Panc1 (cell line): ENCODE measurements around the gene SOX18. TPM values are rescaled to one million over a fixed set of nuclear protein-coding genes. Genes with fewer than 3 reads are reported as not detected.

Source experiments
- ATAC-seq: fragments of 200-7000 bp; cut with Tn5 transposase; 2 replicates; pipeline ENCODE4 v1.9.1; 2020; ENCODE audit warnings: mild to moderate bottlenecking, moderate library complexity
- BruUV-seq: library from RNA; stranded (reverse); fragments of 400-500 nt; replicated peaks from 2 replicates; lab custom pipeline; 2021; lab: Mats Ljungman, UMichigan
- CTCF ChIA-PET: fragments of 300-600 bp; sonication (Branson Sonifier 250); formaldehyde crosslinking; loops from one replicate; lab custom pipeline; 2022; ENCODE audit warnings: antibody characterized with exemption; lab: Charles Lee
- POLR2A ChIA-PET: fragments of 300-600 bp; sonication (Branson Sonifier 250); formaldehyde crosslinking; loops from one replicate; lab custom pipeline; 2022; ENCODE audit warnings: antibody characterized with exemption; lab: Charles Lee
- DNase-seq: peaks from one replicate; pipeline ENCODE4 v3.0.0-alpha.2; 2010; ENCODE audit warnings: low read depth, low spot score
- H3K27ac ChIP-seq: 2 replicates; pipeline ENCODE4 v1.5.1; 2011; ENCODE audit warnings: mild to moderate bottlenecking, low read length, inconsistent platforms
- H3K27me3 ChIP-seq: fragments of 200-500 bp; sonication (Bioruptor generic); 2 replicates; pipeline ENCODE4 v1.6.0; 2014; ENCODE audit warnings: low read length, inconsistent platforms; ENCODE audit not compliant: control insufficient read depth, insufficient read depth
- H3K36me3 ChIP-seq: fragments of 200-500 bp; sonication (Bioruptor generic); 2 replicates; pipeline ENCODE4 v1.5.1; 2014; ENCODE audit warnings: inconsistent platforms, mild to moderate bottlenecking, low read length, moderate library complexity; ENCODE audit not compliant: control insufficient read depth, insufficient read depth
- H3K4me1 ChIP-seq: 2 replicates; pipeline ENCODE4 v1.5.1; 2011; ENCODE audit warnings: inconsistent platforms, mild to moderate bottlenecking, low read length, moderate library complexity; ENCODE audit not compliant: control insufficient read depth, insufficient read depth
- H3K4me3 ChIP-seq, 2 experiments: 2 replicates each; pipeline ENCODE4 v1.5.1; 2011 to 2012; ENCODE audit warnings: low read depth in 2 of 2, low read length in 2 of 2, mild to moderate bottlenecking in 2 of 2, inconsistent platforms in 1 of 2, moderate library complexity in 1 of 2
- H3K9me3 ChIP-seq: fragments of 200-500 bp; sonication (Bioruptor generic); 2 replicates; pipeline ENCODE4 v1.5.1; 2014; ENCODE audit warnings: low read depth, mild to moderate bottlenecking, inconsistent platforms, low read length, moderate library complexity; ENCODE audit not compliant: control insufficient read depth, insufficient read depth
- POLR2AphosphoS5 ChIP-seq: IDR thresholded peaks from 2 replicates; pipeline ENCODE4 v1.6.1; 2012; ENCODE audit warnings: mild to moderate bottlenecking, low read depth, low read length, moderate library complexity
- SIN3A ChIP-seq: IDR thresholded peaks from 2 replicates; pipeline ENCODE4 v1.6.1; 2012; ENCODE audit warnings: low read depth, mild to moderate bottlenecking, low read length, moderate library complexity, borderline replicate concordance; ENCODE audit not compliant: insufficient read depth
- TCF7L2 ChIP-seq: IDR thresholded peaks from 2 replicates; pipeline ENCODE4 v1.6.1; 2011; ENCODE audit warnings: mild to moderate bottlenecking, low read depth, low read length, inconsistent platforms
- in situ Hi-C: cut with HindIII; loops from 2 replicates; pipeline ENCODE4 v1.10.0; 2016; ENCODE audit warnings: low sequenced_read_pairs, low pct_unique_long_range_greater_than_20kb
- intact Hi-C: fragments of 100-400 bp; cut with micrococcal nuclease; formaldehyde crosslinking; loops from one replicate; pipeline ENCODE4 v1.10.0; 2022; ENCODE audit not compliant: unreplicated experiment
- microRNA-seq: library from miRNA; unstranded; fragments of <30 nt; microRNA quantifications from one replicate; pipeline ENCODE4 v1.1.0, GENCODE V29; 2020; ENCODE audit not compliant: unreplicated experiment
- total RNA-seq: library from RNA; stranded (reverse); gene quantifications from one replicate; pipeline ENCODE4 v1.2.1, GENCODE V29; 2021; ENCODE audit not compliant: unreplicated experiment
- TF ChIP-seq, protein P1 (sequence below), 2 experiments: IDR thresholded peaks; 2 replicates each; pipeline ENCODE4 v1.6.1; 2011 to 2012; ENCODE audit warnings: low read depth in 2 of 2, control low read depth in 1 of 2, low read length in 1 of 2, mild to moderate bottlenecking in 1 of 2, moderate library complexity in 1 of 2; ENCODE audit not compliant: insufficient read depth in 1 of 2
- TF ChIP-seq, protein P2 (sequence below): fragments of 450-650 bp; IDR thresholded peaks from 2 replicates; pipeline ENCODE4 v1.5.1; 2017; ENCODE audit warnings: mild to moderate bottlenecking

Gene SOX18
- total RNA-seq, 1 experiment from 2014 or later, result 18.7 TPM

DNA sequence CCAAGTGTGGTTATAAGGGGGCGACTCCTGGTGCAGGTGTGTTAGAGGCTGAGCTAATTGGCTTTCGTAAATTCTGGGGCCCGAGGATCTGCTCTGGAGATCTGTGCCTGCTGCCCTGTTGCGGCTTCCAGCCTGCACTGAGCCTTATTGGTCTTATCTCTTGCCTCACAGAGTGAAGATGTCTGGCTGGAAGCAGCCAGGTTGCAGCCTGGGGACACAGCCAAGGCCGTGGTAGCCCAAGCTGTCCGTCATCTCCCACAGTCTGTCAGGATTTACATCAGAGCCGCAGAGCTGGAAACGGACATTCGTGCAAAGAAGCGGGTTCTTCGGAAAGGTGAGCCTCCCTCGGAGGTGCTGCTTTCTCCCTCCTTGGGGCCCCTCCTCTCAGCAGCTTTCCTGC lies 48.5 kb downstream of the SOX18 start:
- ATAC-seq, result peak; percentile 44
- TF ChIP-seq, protein P1, sequence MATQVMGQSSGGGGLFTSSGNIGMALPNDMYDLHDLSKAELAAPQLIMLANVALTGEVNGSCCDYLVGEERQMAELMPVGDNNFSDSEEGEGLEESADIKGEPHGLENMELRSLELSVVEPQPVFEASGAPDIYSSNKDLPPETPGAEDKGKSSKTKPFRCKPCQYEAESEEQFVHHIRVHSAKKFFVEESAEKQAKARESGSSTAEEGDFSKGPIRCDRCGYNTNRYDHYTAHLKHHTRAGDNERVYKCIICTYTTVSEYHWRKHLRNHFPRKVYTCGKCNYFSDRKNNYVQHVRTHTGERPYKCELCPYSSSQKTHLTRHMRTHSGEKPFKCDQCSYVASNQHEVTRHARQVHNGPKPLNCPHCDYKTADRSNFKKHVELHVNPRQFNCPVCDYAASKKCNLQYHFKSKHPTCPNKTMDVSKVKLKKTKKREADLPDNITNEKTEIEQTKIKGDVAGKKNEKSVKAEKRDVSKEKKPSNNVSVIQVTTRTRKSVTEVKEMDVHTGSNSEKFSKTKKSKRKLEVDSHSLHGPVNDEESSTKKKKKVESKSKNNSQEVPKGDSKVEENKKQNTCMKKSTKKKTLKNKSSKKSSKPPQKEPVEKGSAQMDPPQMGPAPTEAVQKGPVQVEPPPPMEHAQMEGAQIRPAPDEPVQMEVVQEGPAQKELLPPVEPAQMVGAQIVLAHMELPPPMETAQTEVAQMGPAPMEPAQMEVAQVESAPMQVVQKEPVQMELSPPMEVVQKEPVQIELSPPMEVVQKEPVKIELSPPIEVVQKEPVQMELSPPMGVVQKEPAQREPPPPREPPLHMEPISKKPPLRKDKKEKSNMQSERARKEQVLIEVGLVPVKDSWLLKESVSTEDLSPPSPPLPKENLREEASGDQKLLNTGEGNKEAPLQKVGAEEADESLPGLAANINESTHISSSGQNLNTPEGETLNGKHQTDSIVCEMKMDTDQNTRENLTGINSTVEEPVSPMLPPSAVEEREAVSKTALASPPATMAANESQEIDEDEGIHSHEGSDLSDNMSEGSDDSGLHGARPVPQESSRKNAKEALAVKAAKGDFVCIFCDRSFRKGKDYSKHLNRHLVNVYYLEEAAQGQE (IDR thresholded peaks at IDR 0.05; ENCODE audit: insufficient read depth in 1 of 2, low read depth in 2 of 2, low read length in 1 of 2), result no peak
- TF ChIP-seq SIN3A, result no peak
- TF ChIP-seq POLR2AphosphoS5, result no peak
- TF ChIP-seq TCF7L2, result no peak
- TF ChIP-seq, protein P2, sequence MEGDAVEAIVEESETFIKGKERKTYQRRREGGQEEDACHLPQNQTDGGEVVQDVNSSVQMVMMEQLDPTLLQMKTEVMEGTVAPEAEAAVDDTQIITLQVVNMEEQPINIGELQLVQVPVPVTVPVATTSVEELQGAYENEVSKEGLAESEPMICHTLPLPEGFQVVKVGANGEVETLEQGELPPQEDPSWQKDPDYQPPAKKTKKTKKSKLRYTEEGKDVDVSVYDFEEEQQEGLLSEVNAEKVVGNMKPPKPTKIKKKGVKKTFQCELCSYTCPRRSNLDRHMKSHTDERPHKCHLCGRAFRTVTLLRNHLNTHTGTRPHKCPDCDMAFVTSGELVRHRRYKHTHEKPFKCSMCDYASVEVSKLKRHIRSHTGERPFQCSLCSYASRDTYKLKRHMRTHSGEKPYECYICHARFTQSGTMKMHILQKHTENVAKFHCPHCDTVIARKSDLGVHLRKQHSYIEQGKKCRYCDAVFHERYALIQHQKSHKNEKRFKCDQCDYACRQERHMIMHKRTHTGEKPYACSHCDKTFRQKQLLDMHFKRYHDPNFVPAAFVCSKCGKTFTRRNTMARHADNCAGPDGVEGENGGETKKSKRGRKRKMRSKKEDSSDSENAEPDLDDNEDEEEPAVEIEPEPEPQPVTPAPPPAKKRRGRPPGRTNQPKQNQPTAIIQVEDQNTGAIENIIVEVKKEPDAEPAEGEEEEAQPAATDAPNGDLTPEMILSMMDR, result no peak
- no peak for DNase-seq
- Histone ChIP-seq H3K27me3 (no peaks in the 10 kb centered on the region), H3K36me3 (0 out of 2 replicates have a peak, but pooled peaks cover 6% of the 10 kb centered on the region), H3K4me3 (no peak overlapping the region), H3K27ac (no peak overlapping the region), H3K4me1 (no peaks in the 10 kb centered on the region), H3K9me3 (no peaks in the 10 kb centered on the region)
- CTCF ChIA-PET, result no interaction called here
- in situ Hi-C loops (no loop called here), intact Hi-C loops (no loop called here)
- POLR2A ChIA-PET, result no interaction called here
- BruUV-seq, result no TSS peak

Small RNAs within 50 kb of the gene (microRNA-seq; reads per million reads assigned to microRNA genes)
- gene MIR6813, result 2.2 reads per million

Other genes with a start within 250 kb of the SOX18 start
- gene ZBTB46, start 218.4 kb downstream of the SOX18 start, total RNA-seq, result 15.2 TPM
- gene ABHD16B, start 188.1 kb downstream of the SOX18 start, total RNA-seq, result not detected
- 113 TPM for gene TPD52L2, start 184.4 kb downstream of the SOX18 start, total RNA-seq
- gene DNAJC5, start 154.5 kb downstream of the SOX18 start, total RNA-seq, result 59.5 TPM
- 47.4 TPM for gene UCKL1, start 93.2 kb downstream of the SOX18 start, total RNA-seq
- gene ZNF512B, start 79.7 kb downstream of the SOX18 start, total RNA-seq, result 17.9 TPM
- gene SAMD10, start 70.0 kb downstream of the SOX18 start, total RNA-seq, result 8.8 TPM
- gene PRPF6, start 68.5 kb downstream of the SOX18 start, total RNA-seq, result 88.4 TPM
- gene C20orf204, start 13.5 kb downstream of the SOX18 start, total RNA-seq, result 1.9 TPM
- gene TCEA2, start 13.6 kb upstream of the SOX18 start, total RNA-seq, result 38.5 TPM
- gene RGS19, start 29.9 kb upstream of the SOX18 start, total RNA-seq, result 32.0 TPM
- 3.9 TPM for gene OPRL1, start 30.4 kb upstream of the SOX18 start, total RNA-seq
- 0.67 TPM for gene LKAAEAR1, start 34.8 kb upstream of the SOX18 start, total RNA-seq
- gene NPBWR2, start 57.9 kb upstream of the SOX18 start, total RNA-seq, result not detected
- 0.41 TPM for gene MYT1, start 114.8 kb upstream of the SOX18 start, total RNA-seq
- 35.0 TPM for gene PCMTD2, start 206.1 kb upstream of the SOX18 start, total RNA-seq